ENCODE measurements around the gene KLHL15. TPM values are rescaled to one million over a fixed set of nuclear protein-coding genes. Genes with fewer than 3 reads are reported as not detected.
"Not testable (repeated sequence)": the region's sequence is repeated elsewhere in the genome, so short reads cannot be mapped to it uniquely, and the experiment has no call there.

Gene KLHL15
- total RNA-seq (2012; rRNA removed): 7.1 and 7.2 TPM in 2 replicates

GRCh38 chrX:24027086-24027485 lies at the start of gene KLHL15:
KLHL15 (minus strand) TSS chrX:24027186; CDS start chrX:24006693, 20,493 bp downstream.
- Histone ChIP-seq H3K27me3 (ENCODE audit: control insufficient read depth, insufficient read depth, low read length) (no peaks in the 10 kb centered on the region), H3K9me3 (replicated peaks; ENCODE audit: low read length) (no peaks in the 10 kb centered on the region), H3K4me2 (ENCODE audit: low read length) (peak within 1 kb of the TSS; percentile 82), H3K36me3 (ENCODE audit: insufficient read depth, low read length) (no peaks in the 10 kb centered on the region), H3K9ac (ENCODE audit: low read depth, low read length) (peak within 1 kb of the TSS; percentile 90), H3K4me3 (ENCODE audit: low read length) (peak within 1 kb of the TSS; percentile 75), H3K4me1 (ENCODE audit: control insufficient read depth, insufficient read depth, low read length) (no peaks in the 10 kb centered on the region)

- no peak overlapping the region for H3K4me2 ChIP-seq (ENCODE audit: low read length)
- H3K4me3 ChIP-seq (ENCODE audit: low read length): no peak overlapping the region
- no peaks in the 10 kb centered on the region for H3K9me3 ChIP-seq (replicated peaks; ENCODE audit: low read length)
- peaks cover 70% of the 10 kb centered on the region for H3K36me3 ChIP-seq (ENCODE audit: insufficient read depth, low read length)
- H3K27me3 ChIP-seq (ENCODE audit: control insufficient read depth, insufficient read depth, low read length): no peaks in the 10 kb centered on the region
- H3K9ac ChIP-seq (ENCODE audit: low read depth, low read length): no peak overlapping the region
- no peaks in the 10 kb centered on the region for H3K4me1 ChIP-seq (ENCODE audit: control insufficient read depth, insufficient read depth, low read length)
Observed at GRCh38 chrX:24069877-24070276, 42.9 kb upstream of the KLHL15 start.

GRCh38 chrX:24063488-24063887 lies 36.5 kb upstream of the KLHL15 start:
- no peak overlapping the region for H3K4me2 ChIP-seq (ENCODE audit: low read length)
- no peak overlapping the region for H3K4me3 ChIP-seq (ENCODE audit: low read length)
- H3K9ac ChIP-seq (ENCODE audit: low read depth, low read length): no peak overlapping the region
- H3K4me1 ChIP-seq (ENCODE audit: control insufficient read depth, insufficient read depth, low read length): no peaks in the 10 kb centered on the region
- no peaks in the 10 kb centered on the region for H3K9me3 ChIP-seq (replicated peaks; ENCODE audit: low read length)
- peaks cover 82% of the 10 kb centered on the region for H3K36me3 ChIP-seq (ENCODE audit: insufficient read depth, low read length)
- no peaks in the 10 kb centered on the region for H3K27me3 ChIP-seq (ENCODE audit: control insufficient read depth, insufficient read depth, low read length)

GRCh38 chrX:24055043-24055356 lies 28.0 kb upstream of the KLHL15 start:
- Histone ChIP-seq H3K9ac (ENCODE audit: low read depth, low read length) (no peak overlapping the region), H3K4me3 (ENCODE audit: low read length) (no peak overlapping the region), H3K4me2 (ENCODE audit: low read length) (no peak overlapping the region), H3K27me3 (ENCODE audit: control insufficient read depth, insufficient read depth, low read length) (no peaks in the 10 kb centered on the region), H3K36me3 (ENCODE audit: insufficient read depth, low read length) (peaks cover 23% of the 10 kb centered on the region), H3K9me3 (replicated peaks; ENCODE audit: low read length) (no peaks in the 10 kb centered on the region), H3K4me1 (ENCODE audit: control insufficient read depth, insufficient read depth, low read length) (no peaks in the 10 kb centered on the region)

GRCh38 chrX:24054182-24055042 lies 27.4 kb upstream of the KLHL15 start, which contains the start of gene EIF2S3:
EIF2S3 (plus strand) TSS chrX:24054956; CDS start chrX:24054969, 13 bp downstream.
- Histone ChIP-seq H3K27me3 (ENCODE audit: control insufficient read depth, insufficient read depth, low read length) (no peaks in the 10 kb centered on the region), H3K4me3 (ENCODE audit: low read length) (no peak within 1 kb of the TSS), H3K36me3 (ENCODE audit: insufficient read depth, low read length) (peaks cover 17% of the 10 kb centered on the region), H3K9me3 (replicated peaks; ENCODE audit: low read length) (no peaks in the 10 kb centered on the region), H3K9ac (ENCODE audit: low read depth, low read length) (no peak within 1 kb of the TSS), H3K4me1 (ENCODE audit: control insufficient read depth, insufficient read depth, low read length) (no peaks in the 10 kb centered on the region), H3K4me2 (ENCODE audit: low read length) (no peak within 1 kb of the TSS)

GRCh38 chrX:24050522-24051318 lies 23.7 kb upstream of the KLHL15 start:
- not testable (repeated sequence) for H3K4me2 ChIP-seq (ENCODE audit: low read length); H3K4me3 ChIP-seq (ENCODE audit: low read length)

GRCh38 chrX:24049643-24050042 lies 22.7 kb upstream of the KLHL15 start:
- H3K4me3 ChIP-seq (ENCODE audit: low read length); H3K4me2 ChIP-seq (ENCODE audit: low read length); H3K9me3 ChIP-seq (replicated peaks; ENCODE audit: low read length); H3K4me1 ChIP-seq (ENCODE audit: control insufficient read depth, insufficient read depth, low read length); H3K36me3 ChIP-seq (ENCODE audit: insufficient read depth, low read length); H3K27me3 ChIP-seq (ENCODE audit: control insufficient read depth, insufficient read depth, low read length); H3K9ac ChIP-seq (ENCODE audit: low read depth, low read length): not testable (repeated sequence)

More at GRCh38 chrX:24050522-24051318, 23.7 kb upstream of the KLHL15 start:
- not testable (repeated sequence) for H3K9me3 ChIP-seq (replicated peaks; ENCODE audit: low read length); H3K27me3 ChIP-seq (ENCODE audit: control insufficient read depth, insufficient read depth, low read length); H3K36me3 ChIP-seq (ENCODE audit: insufficient read depth, low read length); H3K4me1 ChIP-seq (ENCODE audit: control insufficient read depth, insufficient read depth, low read length); H3K9ac ChIP-seq (ENCODE audit: low read depth, low read length)

GRCh38 chrX:24046060-24046459 lies 19.1 kb upstream of the KLHL15 start:
- H3K4me3 ChIP-seq (ENCODE audit: low read length); H3K9me3 ChIP-seq (replicated peaks; ENCODE audit: low read length); H3K9ac ChIP-seq (ENCODE audit: low read depth, low read length); H3K36me3 ChIP-seq (ENCODE audit: insufficient read depth, low read length); H3K4me2 ChIP-seq (ENCODE audit: low read length); H3K4me1 ChIP-seq (ENCODE audit: control insufficient read depth, insufficient read depth, low read length); H3K27me3 ChIP-seq (ENCODE audit: control insufficient read depth, insufficient read depth, low read length): not testable (repeated sequence)

- H3K36me3 ChIP-seq (ENCODE audit: insufficient read depth, low read length): no peaks in the 10 kb centered on the region
Observed at GRCh38 chrX:24037729-24038128, 10.7 kb upstream of the KLHL15 start.

GRCh38 chrX:24034485-24034884 lies 7.5 kb upstream of the KLHL15 start:
- H3K4me1 ChIP-seq (ENCODE audit: control insufficient read depth, insufficient read depth, low read length): no peaks in the 10 kb centered on the region
- H3K9me3 ChIP-seq (replicated peaks; ENCODE audit: low read length): no peaks in the 10 kb centered on the region
- no peak overlapping the region for H3K9ac ChIP-seq (ENCODE audit: low read depth, low read length)
- no peak overlapping the region for H3K4me3 ChIP-seq (ENCODE audit: low read length)
- H3K4me2 ChIP-seq (ENCODE audit: low read length): no peak overlapping the region
- peaks cover 6% of the 10 kb centered on the region for H3K27me3 ChIP-seq (ENCODE audit: control insufficient read depth, insufficient read depth, low read length)
- H3K36me3 ChIP-seq (ENCODE audit: insufficient read depth, low read length): no peaks in the 10 kb centered on the region

More at GRCh38 chrX:24037729-24038128, 10.7 kb upstream of the KLHL15 start:
- H3K4me2 ChIP-seq (ENCODE audit: low read length): no peak overlapping the region
- H3K9me3 ChIP-seq (replicated peaks; ENCODE audit: low read length): no peaks in the 10 kb centered on the region
- H3K4me1 ChIP-seq (ENCODE audit: control insufficient read depth, insufficient read depth, low read length): no peaks in the 10 kb centered on the region
- H3K9ac ChIP-seq (ENCODE audit: low read depth, low read length): no peak overlapping the region
- H3K4me3 ChIP-seq (ENCODE audit: low read length): no peak overlapping the region
- peaks cover 6% of the 10 kb centered on the region for H3K27me3 ChIP-seq (ENCODE audit: control insufficient read depth, insufficient read depth, low read length)

- H3K4me1 ChIP-seq (ENCODE audit: control insufficient read depth, insufficient read depth, low read length): no peaks in the 10 kb centered on the region
- H3K36me3 ChIP-seq (ENCODE audit: insufficient read depth, low read length): no peaks in the 10 kb centered on the region
- H3K9ac ChIP-seq (ENCODE audit: low read depth, low read length): no peak overlapping the region
- no peaks in the 10 kb centered on the region for H3K9me3 ChIP-seq (replicated peaks; ENCODE audit: low read length)
- H3K27me3 ChIP-seq (ENCODE audit: control insufficient read depth, insufficient read depth, low read length): peaks cover 6% of the 10 kb centered on the region
- H3K4me2 ChIP-seq (ENCODE audit: low read length): no peak overlapping the region
- H3K4me3 ChIP-seq (ENCODE audit: low read length): no peak overlapping the region
Observed at GRCh38 chrX:24030597-24030996, 3.6 kb upstream of the KLHL15 start.

Measured in skeletal muscle satellite cell (primary cell).